Measurements from ENCODE around the gene BRIP1. TPM values are rescaled to one million over a fixed set of nuclear protein-coding genes. Genes with fewer than 3 reads are reported as not detected.
"Not testable (repeated sequence)": the region's sequence is repeated elsewhere in the genome, so short reads cannot be mapped to it uniquely, and the experiment has no call there.

Gene BRIP1
- total RNA-seq, 1 donor from 2014 or later, result 4.3 TPM

- H3K27me3 Mint-ChIP-seq (ENCODE audit: low read depth), result no peaks in the 10 kb centered on the region
- H3K36me3 Mint-ChIP-seq (ENCODE audit: low read depth), result peaks cover 7% of the 10 kb centered on the region
- peaks cover under 1% of the 10 kb centered on the region for H3K4me1 Mint-ChIP-seq (ENCODE audit: low read depth)
- H3K9me3 Mint-ChIP-seq (ENCODE audit: low read depth), result peaks cover 11% of the 10 kb centered on the region
- TF ChIP-seq, protein P1, sequence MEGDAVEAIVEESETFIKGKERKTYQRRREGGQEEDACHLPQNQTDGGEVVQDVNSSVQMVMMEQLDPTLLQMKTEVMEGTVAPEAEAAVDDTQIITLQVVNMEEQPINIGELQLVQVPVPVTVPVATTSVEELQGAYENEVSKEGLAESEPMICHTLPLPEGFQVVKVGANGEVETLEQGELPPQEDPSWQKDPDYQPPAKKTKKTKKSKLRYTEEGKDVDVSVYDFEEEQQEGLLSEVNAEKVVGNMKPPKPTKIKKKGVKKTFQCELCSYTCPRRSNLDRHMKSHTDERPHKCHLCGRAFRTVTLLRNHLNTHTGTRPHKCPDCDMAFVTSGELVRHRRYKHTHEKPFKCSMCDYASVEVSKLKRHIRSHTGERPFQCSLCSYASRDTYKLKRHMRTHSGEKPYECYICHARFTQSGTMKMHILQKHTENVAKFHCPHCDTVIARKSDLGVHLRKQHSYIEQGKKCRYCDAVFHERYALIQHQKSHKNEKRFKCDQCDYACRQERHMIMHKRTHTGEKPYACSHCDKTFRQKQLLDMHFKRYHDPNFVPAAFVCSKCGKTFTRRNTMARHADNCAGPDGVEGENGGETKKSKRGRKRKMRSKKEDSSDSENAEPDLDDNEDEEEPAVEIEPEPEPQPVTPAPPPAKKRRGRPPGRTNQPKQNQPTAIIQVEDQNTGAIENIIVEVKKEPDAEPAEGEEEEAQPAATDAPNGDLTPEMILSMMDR (IDR thresholded peaks at IDR 0.05), result no peak
- no peak overlapping the region for H3K4me3 Mint-ChIP-seq (ENCODE audit: unreplicated experiment)
- no peak for DNase-seq (ENCODE audit: low spot score)
- no peak overlapping the region for H3K27ac Mint-ChIP-seq (ENCODE audit: unreplicated experiment)
Measured at GRCh38 chr17:61821655-61822054, 41.7 kb downstream of the BRIP1 start.

DNA sequence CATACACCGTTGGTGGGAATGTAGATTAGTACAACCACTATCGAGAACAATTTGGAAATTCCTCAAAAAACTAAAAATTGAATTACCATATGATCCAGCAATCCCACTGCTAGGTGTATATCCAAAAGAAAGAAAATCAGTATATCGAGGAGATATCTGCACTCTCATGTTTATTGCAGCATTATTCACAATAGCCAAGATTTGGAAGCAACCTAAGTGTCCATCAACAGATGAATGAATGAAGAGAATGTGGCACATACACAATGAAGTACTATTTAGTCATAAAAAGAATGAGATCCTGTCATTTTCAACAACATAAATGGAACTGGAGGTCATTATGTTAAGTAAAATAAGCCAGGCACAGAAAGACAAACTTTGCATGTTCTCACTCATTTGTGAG lies 44.1 kb downstream of the BRIP1 start:
- not testable (repeated sequence) for H3K4me1 Mint-ChIP-seq (ENCODE audit: low read depth); H3K9me3 Mint-ChIP-seq (ENCODE audit: low read depth); H3K4me3 Mint-ChIP-seq (ENCODE audit: unreplicated experiment); H3K36me3 Mint-ChIP-seq (ENCODE audit: low read depth); H3K27ac Mint-ChIP-seq (ENCODE audit: unreplicated experiment); H3K27me3 Mint-ChIP-seq (ENCODE audit: low read depth); DNase-seq (ENCODE audit: low spot score)

DNA sequence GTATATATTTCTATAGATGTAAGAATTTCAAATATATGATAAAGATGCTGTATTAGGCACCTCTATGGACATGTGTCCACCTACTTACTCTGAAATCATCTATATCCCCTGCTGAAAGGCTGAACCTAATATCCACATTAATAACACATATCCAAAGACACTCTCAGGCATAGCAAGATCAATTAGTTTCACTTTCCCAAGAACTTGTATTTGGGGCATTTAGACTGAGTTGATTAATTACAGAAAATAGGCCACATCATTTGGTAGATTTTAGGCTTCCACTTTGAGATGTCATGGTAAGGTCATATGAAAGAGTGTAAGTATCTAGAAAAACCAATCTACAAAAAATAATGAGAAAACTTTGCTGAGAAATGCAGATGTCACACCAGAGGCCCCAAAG lies 45.1 kb downstream of the BRIP1 start:
- Mint-ChIP-seq H3K4me1 (ENCODE audit: low read depth) (peaks cover 8% of the 10 kb centered on the region), H3K9me3 (ENCODE audit: low read depth) (peaks cover 3% of the 10 kb centered on the region), H3K27ac (ENCODE audit: unreplicated experiment) (no peak overlapping the region), H3K4me3 (ENCODE audit: unreplicated experiment) (no peak overlapping the region), H3K36me3 (ENCODE audit: low read depth) (peaks cover 4% of the 10 kb centered on the region), H3K27me3 (ENCODE audit: low read depth) (no peaks in the 10 kb centered on the region)
- TF ChIP-seq, protein P1 (IDR thresholded peaks at IDR 0.05), result no peak
- no peak for DNase-seq (ENCODE audit: low spot score)

DNA sequence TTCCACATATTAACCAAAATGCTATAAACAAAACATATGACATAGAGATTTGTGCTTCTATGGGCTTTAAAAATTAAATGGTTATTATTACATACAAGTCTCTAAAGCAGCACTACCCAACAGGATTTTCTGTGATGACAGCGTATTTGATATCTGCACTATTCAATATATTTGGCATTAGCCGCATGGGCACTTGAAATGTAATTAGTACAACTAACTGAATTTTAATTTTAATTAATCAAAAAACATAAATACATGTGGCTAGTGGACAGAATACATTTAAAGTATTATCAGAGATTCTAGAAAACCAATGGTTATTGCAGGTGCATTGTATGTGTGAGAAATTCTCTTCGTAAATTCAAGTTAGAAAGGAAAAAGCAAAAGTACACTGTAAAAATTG lies 45.9 kb downstream of the BRIP1 start:
- Mint-ChIP-seq H3K4me3 (ENCODE audit: unreplicated experiment) (no peak overlapping the region), H3K27ac (ENCODE audit: unreplicated experiment) (no peak overlapping the region), H3K27me3 (ENCODE audit: low read depth) (no peaks in the 10 kb centered on the region), H3K4me1 (ENCODE audit: low read depth) (peaks cover 14% of the 10 kb centered on the region), H3K36me3 (ENCODE audit: low read depth) (peaks cover 5% of the 10 kb centered on the region), H3K9me3 (ENCODE audit: low read depth) (peaks cover 3% of the 10 kb centered on the region)
- TF ChIP-seq, protein P1 (IDR thresholded peaks at IDR 0.05), result no peak
- DNase-seq (ENCODE audit: low spot score), result no peak

DNA sequence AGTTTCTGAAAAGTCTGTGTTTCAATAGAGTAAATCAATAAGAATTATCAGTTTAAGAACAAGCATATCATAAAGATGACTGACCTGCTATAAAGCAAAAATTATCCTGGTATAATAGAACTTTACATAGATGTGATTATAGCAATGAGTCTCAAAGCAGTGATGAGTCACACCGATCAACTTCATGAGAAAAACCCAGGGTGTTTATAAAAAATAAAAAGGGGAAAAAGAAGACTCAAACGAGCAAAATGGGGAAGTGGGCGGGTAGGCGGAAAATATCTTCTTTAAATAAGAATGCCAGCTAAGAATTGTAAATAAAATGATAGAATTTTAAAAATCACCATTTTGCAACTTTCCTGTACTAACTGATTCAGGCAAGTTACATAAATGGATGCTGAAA lies 46.8 kb downstream of the BRIP1 start:
- H3K36me3 Mint-ChIP-seq (ENCODE audit: low read depth), result peaks cover 2% of the 10 kb centered on the region
- H3K27me3 Mint-ChIP-seq (ENCODE audit: low read depth), result no peaks in the 10 kb centered on the region
- peaks cover 14% of the 10 kb centered on the region for H3K4me1 Mint-ChIP-seq (ENCODE audit: low read depth)
- no peak for DNase-seq (ENCODE audit: low spot score)
- TF ChIP-seq, protein P1 (IDR thresholded peaks at IDR 0.05), result no peak
- no peak overlapping the region for H3K27ac Mint-ChIP-seq (ENCODE audit: unreplicated experiment)
- no peak overlapping the region for H3K4me3 Mint-ChIP-seq (ENCODE audit: unreplicated experiment)
- no peaks in the 10 kb centered on the region for H3K9me3 Mint-ChIP-seq (ENCODE audit: low read depth)

- H3K4me3 Mint-ChIP-seq (ENCODE audit: unreplicated experiment), result no peak overlapping the region
- TF ChIP-seq, protein P1 (IDR thresholded peaks at IDR 0.05), result no peak
- H3K9me3 Mint-ChIP-seq (ENCODE audit: low read depth), result no peaks in the 10 kb centered on the region
- H3K27ac Mint-ChIP-seq (ENCODE audit: unreplicated experiment), result no peak overlapping the region
- H3K36me3 Mint-ChIP-seq (ENCODE audit: low read depth), result peaks cover 2% of the 10 kb centered on the region
- no peak for DNase-seq (ENCODE audit: low spot score)
- peaks cover 14% of the 10 kb centered on the region for H3K4me1 Mint-ChIP-seq (ENCODE audit: low read depth)
- no peaks in the 10 kb centered on the region for H3K27me3 Mint-ChIP-seq (ENCODE audit: low read depth)
Measured at GRCh38 chr17:61815863-61816503, 47.3 kb downstream of the BRIP1 start.
